Psoas muscle (tissue), 8 donors: ENCODE data around the gene EMC6. TPM values are rescaled to one million over a fixed set of nuclear protein-coding genes. Genes with fewer than 3 reads are reported as not detected.

Source experiments
- ATAC-seq, 4 donors: fragments of 200-7000 bp; cut with Tn5 transposase; one replicate each; pipeline ENCODE4 v1.9.1; 2020; ENCODE audit warnings: moderate library complexity in 3 of 4, mild to moderate bottlenecking in 2 of 4
- DNase-seq, 2 donors: peaks; one replicate each; pipeline ENCODE4 v3.0.0-alpha.2; 2020
- H3K27ac ChIP-seq: fragments of 200-600 bp; one replicate; pipeline ENCODE4 v1.8.0; 2022
- H3K27me3 ChIP-seq, 3 donors: fragments of 200-600 bp in 1 of 3; one replicate each; pipeline versions ENCODE4 v1.6.1 to v1.8.0; 2013 to 2022; ENCODE audit warnings: low read length in 2 of 3, mild to moderate bottlenecking in 2 of 3, moderate library complexity in 1 of 3; ENCODE audit not compliant: insufficient read depth in 3 of 3
- H3K36me3 ChIP-seq, 2 donors: fragments of 200-600 bp in 1 of 2; one replicate each; pipeline versions ENCODE4 v1.6.1 to v1.8.0; 2013 to 2022; ENCODE audit warnings: low read depth in 1 of 2, mild to moderate bottlenecking in 1 of 2, moderate library complexity in 1 of 2; ENCODE audit not compliant: insufficient read depth in 1 of 2
- H3K4me1 ChIP-seq: fragments of 200-600 bp; one replicate; pipeline ENCODE4 v1.8.0; 2022
- H3K4me3 ChIP-seq: fragments of 200-600 bp; one replicate; pipeline ENCODE4 v1.8.0; 2022; ENCODE audit warnings: mild to moderate bottlenecking
- H3K9me3 ChIP-seq: fragments of 200-600 bp; one replicate; pipeline ENCODE4 v1.8.0; 2022
- CTCF ChIP-seq: fragments of 200-600 bp; IDR thresholded peaks from one replicate; pipeline ENCODE4 v1.8.0; 2022; ENCODE audit warnings: antibody characterized with exemption
- WGBS, 3 donors: extraction: QIAGEN DNeasy Blood & Tissue Kit; methylation state at CpG; one replicate each; pipeline versions ENCODE4 v1.1.6 to v1.1.7; 2013; 5-methylcytosine and 5-hydroxymethylcytosine counted together
- intact Hi-C, 2 donors: fragments of 100-400 bp; cut with DNase I; formaldehyde crosslinking; loops; one replicate each; pipeline versions ENCODE4 v1.11.0 to v1.14.2; 2022
- long read RNA-seq, 2 donors: library from polyadenylated mRNA; unstranded; transcript quantifications; one replicate each; pipeline ENCODE4 v2.0.0, GENCODE V29; 2021
- polyA plus RNA-seq, 3 donors: library from polyadenylated mRNA; stranded (reverse); fragments of 200-250 nt; gene quantifications; one replicate each; pipeline ENCODE4 v1.2.3, GENCODE V29; 2013
- total RNA-seq, 4 donors: library from RNA; stranded (reverse); fragmentation: NEBNext Ultra II Directional in 2 of 4; extraction: Animal tissue kit (Norgen Biotek cat#: 25700) in 2 of 4; gene quantifications; one replicate each; pipeline versions ENCODE4 v1.2.1 to v1.2.4, GENCODE V29; 2021 to 2023
- donor health status: healthy with polysubstance abuse.
- donor health status: DM: no; HTN: no; CAD: no; lungs with moderate emphysema.
- donor health status: Bipolar disorder and iron deficiency.
- donor health status: healthy.
- donor health status: DM: yes; HTN: yes; CAD: no.
- donor health status: DM: no; HTN: no; CAD: no.
- donor health status: DM: no; HTN: no; CAD: no.
- donor health status: DM: yes; HTN: yes; CAD: no.

The EMC6 gene
- 100 to 1,000 TPM in 1 of 4 donors, 10 to 100 TPM in 3; 91.6 to 135 (median 97.0) TPM for total RNA-seq
- polyA plus RNA-seq = 100 to 1,000 TPM; 247 to 270 (median 264) TPM
- long read RNA-seq, donor 1, transcript EMC6-201 (2 exons, 653 nt) = major isoform, 35 of 81 reads
- long read RNA-seq, donor 1, transcript EMC6-202 (2 exons, 762 nt) = minor isoform, 19 of 81 reads
- long read RNA-seq, donor 1, partial matches to known transcripts = 0 of 81 reads
- long read RNA-seq, donor 1, other reads (novel, unspliced or antisense) = 27 of 81 reads
- long read RNA-seq, donor 2, transcript EMC6-201 (2 exons, 653 nt) = major isoform, 59 of 118 reads
- long read RNA-seq, donor 2, transcript EMC6-202 (2 exons, 762 nt) = minor isoform, 34 of 118 reads
- long read RNA-seq, donor 2, partial matches to known transcripts = 0 of 118 reads
- long read RNA-seq, donor 2, other reads (novel, unspliced or antisense) = 25 of 118 reads

GRCh38 chr17:3668279-3669084, at the start of gene EMC6, which contains the start of gene TAX1BP3:
Gene EMC6 (plus strand): TSS chr17:3668812. CDS start chr17:3669147, 335 bp downstream.
Gene TAX1BP3 (minus strand): TSS chr17:3668578. CDS start chr17:3668526, 52 bp downstream.
- H3K9me3 ChIP-seq = no peaks in the 10 kb centered on the region
- peak; percentile 87 to 91 (median 90) for ATAC-seq
- peak within 1 kb of the TSS; percentile 96 for H3K27ac ChIP-seq
- H3K36me3 ChIP-seq = peaks cover 2 to 40% of the 10 kb centered on the region in 2 donors
- WGBS, 3 donors = 0% methylated on average over 65 to 89 of the region's 89 CpGs
- peaks cover 35% of the 10 kb centered on the region for H3K4me1 ChIP-seq
- H3K27me3 ChIP-seq = no peaks in the 10 kb centered on the region
- intact Hi-C loops = loop anchor here in 1 of 2 donors (1.0 kb wide), 1 partner anchor 28 kb away; no protein-coding TSS in a partner anchor
- H3K4me3 ChIP-seq = peak within 1 kb of the TSS; percentile 97
- no peak for TF ChIP-seq CTCF
- peak; percentile 99 to 100 for DNase-seq

GRCh38 chr17:3621146-3621720, 47.4 kb upstream of the EMC6 start:
- TF ChIP-seq CTCF = no peak
- DNase-seq (peak in 1 of 2 donors; percentile 12), ATAC-seq (no peak)
- 84 to 90% (median 88%) methylated on average over 8 of the region's 8 CpGs for WGBS, 3 donors
- Histone ChIP-seq H3K4me1 (no peaks in the 10 kb centered on the region), H3K36me3 (peaks cover 7 to 92% of the 10 kb centered on the region in 2 donors), H3K27ac (no peak overlapping the region), H3K9me3 (no peaks in the 10 kb centered on the region), H3K27me3 (no peaks in the 10 kb centered on the region), H3K4me3 (no peak overlapping the region)
- intact Hi-C loops = no loop called here

- H3K4me1 ChIP-seq = no peaks in the 10 kb centered on the region
- WGBS, 3 donors = 45 to 63% (median 47%) methylated on average over 16 of the region's 16 CpGs
- H3K27ac ChIP-seq = no peak overlapping the region
- ATAC-seq (peak; percentile 37 to 75 (median 69)), DNase-seq (no peak)
- no peaks in the 10 kb centered on the region for H3K27me3 ChIP-seq
- intact Hi-C loops = no loop called here
- no peaks in the 10 kb centered on the region for H3K9me3 ChIP-seq
- no peak for TF ChIP-seq CTCF
- peaks cover 7 to 88% of the 10 kb centered on the region in 2 donors for H3K36me3 ChIP-seq
- no peak overlapping the region for H3K4me3 ChIP-seq
Observed at GRCh38 chr17:3622977-3623594, 45.5 kb upstream of the EMC6 start.
